ENCODE data around the gene COPS4.

- TF ChIP-seq ZNF274 (IDR thresholded peaks at IDR 0.05; ENCODE audit: low read depth, low read length): no peak
- no peak for TF ChIP-seq YY1 (IDR thresholded peaks at IDR 0.05; ENCODE audit: insufficient read depth, insufficient read length)
Observed at GRCh38 chr4:82998898-82999297, 36.1 kb upstream of the COPS4 start.

Measured in NT2/D1 (cell line).